ENCODE data around the gene INTS6. TPM values are rescaled to one million over a fixed set of nuclear protein-coding genes. Genes with fewer than 3 reads are reported as not detected.

The INTS6 gene
- polyA plus RNA-seq, 3 donors = 30.9 to 40.1 (median 33.2) TPM

Other genes starting within 250 kb of the INTS6 start
- gene FAM124A, start 230.6 kb downstream of the INTS6 start, polyA plus RNA-seq (ENCODE audit: insufficient read length in 3 of 3) = 1 to 10 TPM; 4.5 to 5.8 (median 5.3) TPM
- 1 to 10 TPM in 1 of 3 donors, under 1 TPM in 2; 0.26 to 1.4 (median 0.65) TPM for gene SERPINE3, start 113.3 kb downstream of the INTS6 start, polyA plus RNA-seq (ENCODE audit: insufficient read length in 3 of 3)
- gene WDFY2, start 131.4 kb upstream of the INTS6 start, polyA plus RNA-seq (ENCODE audit: insufficient read length in 3 of 3) = 10 to 100 TPM; 13.0 to 19.1 (median 16.0) TPM